IMR-90 (cell line): ENCODE data around the gene STPG4. TPM values are rescaled to one million over a fixed set of nuclear protein-coding genes. Genes with fewer than 3 reads are reported as not detected.

Experiments used
- ATAC-seq: fragments of 200-7000 bp; cut with Tn5 transposase; 2 replicates; pipeline ENCODE4 v1.9.1; 2020; ENCODE audit warnings: low read depth, mild to moderate bottlenecking, moderate library complexity
- BruUV-seq: library from RNA; stranded (reverse); fragments of 400-500 nt; replicated peaks from 2 replicates; lab custom pipeline; 2021; lab: Mats Ljungman, UMichigan
- CTCF ChIA-PET: fragments of 300-600 bp; formaldehyde crosslinking; extraction: SDS; loops from one replicate; lab custom pipeline; 2021; ENCODE audit warnings: antibody characterized with exemption; lab: Yijun Ruan, JAX
- POLR2A ChIA-PET: fragments of 300-600 bp; sonication (Branson Sonifier 250); formaldehyde crosslinking; loops from one replicate; lab custom pipeline; 2022; ENCODE audit warnings: antibody characterized with exemption; ENCODE audit not compliant: unreplicated experiment; lab: Charles Lee
- DNase-seq: peaks from one replicate; pipeline ENCODE4 v3.0.0; 2013
- H2AFZ ChIP-seq: replicated peaks from 2 replicates; pipeline ENCODE3; 2013; ENCODE audit warnings: low read length, mild to moderate bottlenecking; ENCODE audit not compliant: poor library complexity
- H2AK5ac ChIP-seq: 2 replicates; pipeline ENCODE4 v1.6.1; 2013; ENCODE audit warnings: low read depth, low read length, inconsistent platforms
- H2AK9ac ChIP-seq: replicated peaks from 2 replicates; pipeline ENCODE3; 2013; ENCODE audit warnings: mild to moderate bottlenecking, low read depth, low read length, moderate library complexity; ENCODE audit not compliant: poor library complexity
- H2BK120ac ChIP-seq: 2 replicates; pipeline ENCODE4 v1.6.1; 2013; ENCODE audit warnings: low read depth, low read length, inconsistent platforms
- H2BK15ac ChIP-seq: 3 replicates; pipeline ENCODE4 v1.6.1; 2013; ENCODE audit warnings: low read depth, low read length, inconsistent platforms
- H2BK20ac ChIP-seq: 2 replicates; pipeline ENCODE4 v1.6.1; 2013; ENCODE audit warnings: low read depth, mild to moderate bottlenecking, inconsistent platforms, low read length, moderate library complexity
- H2BK5ac ChIP-seq: 2 replicates; pipeline ENCODE4 v1.6.1; 2013; ENCODE audit warnings: mild to moderate bottlenecking, low read depth, low read length, inconsistent platforms; ENCODE audit not compliant: poor library complexity, severe bottlenecking
- H3K14ac ChIP-seq: replicated peaks from 2 replicates; pipeline ENCODE4 v1.6.1; 2013; ENCODE audit warnings: low read depth, low read length, inconsistent platforms
- H3K18ac ChIP-seq: 2 replicates; pipeline ENCODE4 v1.6.1; 2013; ENCODE audit warnings: low read depth, low read length, control low read depth
- H3K23ac ChIP-seq: 2 replicates; pipeline ENCODE4 v1.6.1; 2013; ENCODE audit warnings: low read depth, low read length, inconsistent platforms
- H3K27ac ChIP-seq: 2 replicates; pipeline ENCODE4 v1.5.1; 2013; ENCODE audit warnings: mild to moderate bottlenecking, control low read depth, low read length; ENCODE audit not compliant: insufficient read depth
- H3K27me3 ChIP-seq: 2 replicates; pipeline ENCODE4 v1.6.1; 2013; ENCODE audit warnings: low read length; ENCODE audit not compliant: control insufficient read depth, insufficient read depth
- H3K36me3 ChIP-seq: 2 replicates; pipeline ENCODE4 v1.6.1; 2013; ENCODE audit warnings: low read length, mixed read lengths; ENCODE audit not compliant: control insufficient read depth, insufficient read depth
- H3K4ac ChIP-seq: 2 replicates; pipeline ENCODE4 v1.6.1; 2013; ENCODE audit warnings: low read depth, low read length, inconsistent platforms
- H3K4me1 ChIP-seq: 2 replicates; pipeline ENCODE4 v1.6.1; 2013; ENCODE audit warnings: low read length, mixed read lengths; ENCODE audit not compliant: control insufficient read depth, insufficient read depth
- H3K4me2 ChIP-seq: 2 replicates; pipeline ENCODE4 v1.6.1; 2013; ENCODE audit warnings: low read depth, mild to moderate bottlenecking, control low read depth, low read length, moderate library complexity
- H3K4me3 ChIP-seq: 2 replicates; pipeline ENCODE4 v1.5.1; 2013; ENCODE audit warnings: low read depth, mild to moderate bottlenecking, control low read depth, low read length, moderate library complexity; ENCODE audit not compliant: insufficient read depth
- H3K56ac ChIP-seq: 2 replicates; pipeline ENCODE4 v1.6.1; 2013; ENCODE audit warnings: low read length, inconsistent platforms; ENCODE audit not compliant: insufficient read depth; ENCODE audit errors: extremely low read depth
- H3K79me1 ChIP-seq, 2 experiments: 2 replicates each; pipeline ENCODE4 v1.6.1; 2013; ENCODE audit warnings: low read length in 2 of 2, inconsistent platforms in 1 of 2, low read depth in 1 of 2
- H3K9ac ChIP-seq: 2 replicates; pipeline ENCODE4 v1.6.1; 2013; ENCODE audit warnings: low read depth, low read length, control low read depth
- H3K9me1 ChIP-seq: 2 replicates; pipeline ENCODE4 v1.6.1; 2013; ENCODE audit warnings: low read length, inconsistent platforms; ENCODE audit not compliant: insufficient read depth
- H3K9me3 ChIP-seq: 2 replicates; pipeline ENCODE4 v1.6.1; 2013; ENCODE audit warnings: low read length; ENCODE audit not compliant: control insufficient read depth, insufficient read depth
- H4K20me1 ChIP-seq: 2 replicates; pipeline ENCODE4 v1.6.1; 2013; ENCODE audit warnings: low read length, inconsistent platforms; ENCODE audit not compliant: insufficient read depth
- H4K5ac ChIP-seq: 2 replicates; pipeline ENCODE4 v1.6.1; 2013; ENCODE audit warnings: mild to moderate bottlenecking, low read depth, low read length, control low read depth
- H4K8ac ChIP-seq, 2 experiments: 2 replicates each; pipeline ENCODE4 v1.6.1; 2013; ENCODE audit warnings: low read depth in 2 of 2, low read length in 2 of 2, control low read depth in 1 of 2, inconsistent platforms in 1 of 2
- H4K91ac ChIP-seq: 2 replicates; pipeline ENCODE4 v1.6.1; 2013; ENCODE audit warnings: low read depth, low read length, inconsistent platforms; ENCODE audit not compliant: insufficient read depth
- BHLHE40 ChIP-seq: fragments of 150-350 bp; IDR thresholded peaks from 2 replicates; pipeline ENCODE4 v1.6.1; 2016; ENCODE audit warnings: mild to moderate bottlenecking, low read depth, low read length
- CEBPB ChIP-seq: IDR thresholded peaks from 2 replicates; pipeline ENCODE4 v1.6.1; 2012; ENCODE audit warnings: low read depth, low read length, improper control_type of control experiment
- CHD1 ChIP-seq: IDR thresholded peaks from 2 replicates; pipeline ENCODE4 v1.6.1; 2012; ENCODE audit warnings: low read depth, low read length, improper control_type of control experiment
- CTCF ChIP-seq: conservative IDR thresholded peaks from 2 replicates; pipeline ENCODE4 v1.5.1; 2012; ENCODE audit warnings: mild to moderate bottlenecking, low read depth, low read length, improper control_type of control experiment
- ELK1 ChIP-seq: fragments of 150-350 bp; IDR thresholded peaks from 2 replicates; pipeline ENCODE4 v1.6.1; 2016; ENCODE audit warnings: low read depth, mild to moderate bottlenecking, low read length, moderate library complexity, borderline replicate concordance
- FOS ChIP-seq: fragments of 150-350 bp; IDR thresholded peaks from 2 replicates; pipeline ENCODE4 v1.6.1; 2016; ENCODE audit warnings: low read depth, low read length
- MAFK ChIP-seq: IDR thresholded peaks from 2 replicates; pipeline ENCODE4 v1.6.1; 2012; ENCODE audit warnings: low read depth, low read length, improper control_type of control experiment
- MAZ ChIP-seq: IDR thresholded peaks from 2 replicates; pipeline ENCODE4 v1.6.1; 2012; ENCODE audit warnings: low read depth, mild to moderate bottlenecking, low read length, improper control_type of control experiment, moderate library complexity, borderline replicate concordance
- MXI1 ChIP-seq: IDR thresholded peaks from 2 replicates; pipeline ENCODE4 v1.6.1; 2012; ENCODE audit warnings: low read depth, mild to moderate bottlenecking, low read length, moderate library complexity, borderline replicate concordance
- NFE2L2 ChIP-seq: fragments of 150-350 bp; IDR thresholded peaks from 2 replicates; pipeline ENCODE4 v1.6.1; 2016; ENCODE audit warnings: low read depth, mild to moderate bottlenecking, low read length
- POLR2A ChIP-seq: IDR thresholded peaks from 2 replicates; pipeline ENCODE4 v1.6.1; 2012; ENCODE audit warnings: mild to moderate bottlenecking, low read depth, low read length
- RAD21 ChIP-seq: IDR thresholded peaks from 2 replicates; pipeline ENCODE4 v1.6.1; 2012; ENCODE audit warnings: low read length, improper control_type of control experiment
- RCOR1 ChIP-seq: IDR thresholded peaks from 2 replicates; pipeline ENCODE4 v1.6.1; 2012; ENCODE audit warnings: mild to moderate bottlenecking, low read length, improper control_type of control experiment; ENCODE audit not compliant: insufficient replicate concordance
- RFX5 ChIP-seq: IDR thresholded peaks from 2 replicates; pipeline ENCODE4 v1.8.0; 2012; ENCODE audit warnings: low read depth, mild to moderate bottlenecking, low read length, moderate library complexity
- SMC3 ChIP-seq: fragments of 150-350 bp; IDR thresholded peaks from 2 replicates; pipeline ENCODE4 v1.6.1; 2016; ENCODE audit warnings: low read depth, mild to moderate bottlenecking, antibody characterized with exemption, low read length, moderate library complexity
- USF2 ChIP-seq: fragments of 150-350 bp; IDR thresholded peaks from 2 replicates; pipeline ENCODE4 v1.6.1; 2017; ENCODE audit warnings: mild to moderate bottlenecking, antibody characterized with exemption, low read length, low read depth
- whole genome bisulfite sequencing, 2 experiments: methylation state at CpG; one replicate each; pipeline versions ENCODE4 v1.1.5 to v1.1.7; 2013; ENCODE audit warnings: missing lambda C conversion rate in 2 of 2; ENCODE audit not compliant: insufficient read length in 1 of 2; ENCODE audit errors: extremely low coverage in 2 of 2; 5-methylcytosine and 5-hydroxymethylcytosine counted together
- dilution Hi-C: fragments of 300-500 bp; cut with HindIII; formaldehyde crosslinking; loops from one replicate; pipeline ENCODE4 v1.14.3; 2018; ENCODE audit warnings: low sequenced_read_pairs; ENCODE audit not compliant: unreplicated experiment
- in situ Hi-C: fragments of 300-500 bp; cut with MboI; formaldehyde crosslinking; loops from 3 replicates; pipeline ENCODE4 v1.14.3; 2019; ENCODE audit warnings: low sequenced_read_pairs, inconsistent platforms, mixed read lengths
- intact Hi-C: fragments of 100-400 bp; cut with micrococcal nuclease; formaldehyde crosslinking; loops from 2 replicates; pipeline ENCODE4 v1.10.0; 2022
- polyA plus RNA-seq, 3 experiments: library from polyadenylated mRNA; depleted of rRNA; stranded (reverse); fragments of >200 nt; gene quantifications; 2 replicates each; pipeline ENCODE4 v1.2.3, GENCODE V29; 2012; ENCODE audit warnings: low replicate concordance in 1 of 3
- total RNA-seq: library from RNA; depleted of rRNA; stranded (reverse); fragments of >200 nt; gene quantifications from 2 replicates; pipeline ENCODE4 v1.2.3, GENCODE V29; 2012

STPG4 gene
- total and polyA plus RNA-seq, 2 of the 4 experiments (the other 2 are of a cell fraction): 0.12 to 0.18 TPM

- no peak overlapping the region for H3K23ac ChIP-seq
- no peak overlapping the region for H2BK20ac ChIP-seq
- no peak overlapping the region for H3K4me3 ChIP-seq
- H3K4ac ChIP-seq: no peak overlapping the region
- H4K91ac ChIP-seq: no peak overlapping the region
- H3K14ac ChIP-seq: no peak overlapping the region
- no peaks in the 10 kb centered on the region for H3K27me3 ChIP-seq
- no peak overlapping the region for H2BK120ac ChIP-seq
- no peak overlapping the region for H4K5ac ChIP-seq
- ChIA-PET CTCF (interaction anchor here (0.6 to 0.7 kb wide), 2 partner anchors 59 to 124 kb away, joined by 3 to 4 read pairs; no protein-coding TSS in a partner anchor), POLR2A (interaction anchor here (0.6 kb wide), 1 partner anchor 10 kb away, joined by 4 read pairs; no protein-coding TSS in a partner anchor)
- no peak overlapping the region for H2BK15ac ChIP-seq
- H4K20me1 ChIP-seq: no peaks in the 10 kb centered on the region
- dilution Hi-C loops: no loop called here
- no peak overlapping the region for H3K4me2 ChIP-seq
- intact Hi-C loops: no loop called here
- no peak overlapping the region for H2BK5ac ChIP-seq
- no peaks in the 10 kb centered on the region for H3K4me1 ChIP-seq
- no peak overlapping the region for H2AFZ ChIP-seq
- no peak for ATAC-seq
- no peak overlapping the region for H2AK9ac ChIP-seq
- WGBS, 2 experiments: no CpG with 5 or more reads among the region's 3 CpGs
- no peak for DNase-seq
- peaks cover 5% of the 10 kb centered on the region; the same call in 1 of the 2 replicates for H3K9me1 ChIP-seq
- no peak overlapping the region for H3K9ac ChIP-seq
- no TSS peak for BruUV-seq
- no peak overlapping the region for H4K8ac ChIP-seq
- no peaks in the 10 kb centered on the region for H3K9me3 ChIP-seq
- H2AK5ac ChIP-seq: no peak overlapping the region
- H3K27ac ChIP-seq: no peak overlapping the region
- no peak for TF ChIP-seq RAD21
- TF ChIP-seq ELK1: no peak
- TF ChIP-seq RFX5: no peak
- no peak for TF ChIP-seq CHD1
- no peak for TF ChIP-seq MXI1
- no peak for TF ChIP-seq CTCF
- TF ChIP-seq NFE2L2: no peak
- TF ChIP-seq BHLHE40: no peak
- no peak for TF ChIP-seq MAZ
- TF ChIP-seq POLR2A: no peak
- TF ChIP-seq USF2: no peak
- no peak for TF ChIP-seq CEBPB
- no peak for TF ChIP-seq SMC3
- no peak for TF ChIP-seq RCOR1
- no peak for TF ChIP-seq MAFK
- TF ChIP-seq FOS: no peak
- H3K56ac ChIP-seq: no peak overlapping the region
- peaks cover 44% of the 10 kb centered on the region for H3K36me3 ChIP-seq
- in situ Hi-C loops: loop anchor here (10.0 kb wide), 1 partner anchor 155 kb away; no protein-coding TSS in a partner anchor
- no peak overlapping the region for H3K18ac ChIP-seq
- peaks cover 0 to 33% of the 10 kb centered on the region in 2 experiments; a peak in 3 of 4 replicates for H3K79me1 ChIP-seq
Measured at GRCh38 chr2:47150175-47150574, 4.9 kb downstream of the STPG4 start.
